ENCODE data around the gene NCL. TPM values are rescaled to one million over a fixed set of nuclear protein-coding genes. Genes with fewer than 3 reads are reported as not detected.

NCL gene
- total and polyA plus RNA-seq, 2 of the 13 experiments (the other 11 are each of a cell fraction or from before 2014, with no cell fraction given), result 105 to 779 TPM

DNA sequence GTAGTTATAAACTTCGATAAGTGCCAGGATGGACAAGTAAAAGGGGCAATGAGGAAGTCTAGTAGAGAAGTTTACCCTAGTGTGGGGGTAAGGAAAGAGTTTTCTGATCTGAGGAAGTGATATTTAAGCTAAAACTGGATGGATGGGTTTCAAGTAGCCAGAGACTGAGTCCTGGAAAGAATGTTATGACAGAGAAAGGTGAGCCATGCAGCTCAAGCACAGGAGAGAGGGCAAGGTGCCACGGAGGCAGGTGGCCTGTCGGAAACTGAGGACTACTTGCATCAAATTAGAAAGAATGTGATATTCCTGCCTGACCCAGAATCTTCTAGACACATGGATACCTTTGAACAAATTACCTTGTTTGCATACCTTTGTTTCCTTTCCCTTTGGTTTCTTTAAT, 39.5 kb upstream of the NCL start (continued):
- TF ChIP-seq, protein P1, sequence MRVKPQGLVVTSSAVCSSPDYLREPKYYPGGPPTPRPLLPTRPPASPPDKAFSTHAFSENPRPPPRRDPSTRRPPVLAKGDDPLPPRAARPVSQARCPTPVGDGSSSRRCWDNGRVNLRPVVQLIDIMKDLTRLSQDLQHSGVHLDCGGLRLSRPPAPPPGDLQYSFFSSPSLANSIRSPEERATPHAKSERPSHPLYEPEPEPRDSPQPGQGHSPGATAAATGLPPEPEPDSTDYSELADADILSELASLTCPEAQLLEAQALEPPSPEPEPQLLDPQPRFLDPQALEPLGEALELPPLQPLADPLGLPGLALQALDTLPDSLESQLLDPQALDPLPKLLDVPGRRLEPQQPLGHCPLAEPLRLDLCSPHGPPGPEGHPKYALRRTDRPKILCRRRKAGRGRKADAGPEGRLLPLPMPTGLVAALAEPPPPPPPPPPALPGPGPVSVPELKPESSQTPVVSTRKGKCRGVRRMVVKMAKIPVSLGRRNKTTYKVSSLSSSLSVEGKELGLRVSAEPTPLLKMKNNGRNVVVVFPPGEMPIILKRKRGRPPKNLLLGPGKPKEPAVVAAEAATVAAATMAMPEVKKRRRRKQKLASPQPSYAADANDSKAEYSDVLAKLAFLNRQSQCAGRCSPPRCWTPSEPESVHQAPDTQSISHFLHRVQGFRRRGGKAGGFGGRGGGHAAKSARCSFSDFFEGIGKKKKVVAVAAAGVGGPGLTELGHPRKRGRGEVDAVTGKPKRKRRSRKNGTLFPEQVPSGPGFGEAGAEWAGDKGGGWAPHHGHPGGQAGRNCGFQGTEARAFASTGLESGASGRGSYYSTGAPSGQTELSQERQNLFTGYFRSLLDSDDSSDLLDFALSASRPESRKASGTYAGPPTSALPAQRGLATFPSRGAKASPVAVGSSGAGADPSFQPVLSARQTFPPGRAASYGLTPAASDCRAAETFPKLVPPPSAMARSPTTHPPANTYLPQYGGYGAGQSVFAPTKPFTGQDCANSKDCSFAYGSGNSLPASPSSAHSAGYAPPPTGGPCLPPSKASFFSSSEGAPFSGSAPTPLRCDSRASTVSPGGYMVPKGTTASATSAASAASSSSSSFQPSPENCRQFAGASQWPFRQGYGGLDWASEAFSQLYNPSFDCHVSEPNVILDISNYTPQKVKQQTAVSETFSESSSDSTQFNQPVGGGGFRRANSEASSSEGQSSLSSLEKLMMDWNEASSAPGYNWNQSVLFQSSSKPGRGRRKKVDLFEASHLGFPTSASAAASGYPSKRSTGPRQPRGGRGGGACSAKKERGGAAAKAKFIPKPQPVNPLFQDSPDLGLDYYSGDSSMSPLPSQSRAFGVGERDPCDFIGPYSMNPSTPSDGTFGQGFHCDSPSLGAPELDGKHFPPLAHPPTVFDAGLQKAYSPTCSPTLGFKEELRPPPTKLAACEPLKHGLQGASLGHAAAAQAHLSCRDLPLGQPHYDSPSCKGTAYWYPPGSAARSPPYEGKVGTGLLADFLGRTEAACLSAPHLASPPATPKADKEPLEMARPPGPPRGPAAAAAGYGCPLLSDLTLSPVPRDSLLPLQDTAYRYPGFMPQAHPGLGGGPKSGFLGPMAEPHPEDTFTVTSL (CRISPR knock-in tag; IDR thresholded peaks at IDR 0.05; ENCODE audit: borderline replicate concordance), result no peak
- no peak for TF ChIP-seq ZFP36 (IDR thresholded peaks at IDR 0.05; ENCODE audit: borderline replicate concordance, low read depth, low read length, partially characterized antibody)
- TF ChIP-seq, protein P2, sequence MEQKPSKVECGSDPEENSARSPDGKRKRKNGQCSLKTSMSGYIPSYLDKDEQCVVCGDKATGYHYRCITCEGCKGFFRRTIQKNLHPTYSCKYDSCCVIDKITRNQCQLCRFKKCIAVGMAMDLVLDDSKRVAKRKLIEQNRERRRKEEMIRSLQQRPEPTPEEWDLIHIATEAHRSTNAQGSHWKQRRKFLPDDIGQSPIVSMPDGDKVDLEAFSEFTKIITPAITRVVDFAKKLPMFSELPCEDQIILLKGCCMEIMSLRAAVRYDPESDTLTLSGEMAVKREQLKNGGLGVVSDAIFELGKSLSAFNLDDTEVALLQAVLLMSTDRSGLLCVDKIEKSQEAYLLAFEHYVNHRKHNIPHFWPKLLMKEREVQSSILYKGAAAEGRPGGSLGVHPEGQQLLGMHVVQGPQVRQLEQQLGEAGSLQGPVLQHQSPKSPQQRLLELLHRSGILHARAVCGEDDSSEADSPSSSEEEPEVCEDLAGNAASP (CRISPR knock-in tag; IDR thresholded peaks at IDR 0.05; ENCODE audit: borderline replicate concordance), result no peak

DNA sequence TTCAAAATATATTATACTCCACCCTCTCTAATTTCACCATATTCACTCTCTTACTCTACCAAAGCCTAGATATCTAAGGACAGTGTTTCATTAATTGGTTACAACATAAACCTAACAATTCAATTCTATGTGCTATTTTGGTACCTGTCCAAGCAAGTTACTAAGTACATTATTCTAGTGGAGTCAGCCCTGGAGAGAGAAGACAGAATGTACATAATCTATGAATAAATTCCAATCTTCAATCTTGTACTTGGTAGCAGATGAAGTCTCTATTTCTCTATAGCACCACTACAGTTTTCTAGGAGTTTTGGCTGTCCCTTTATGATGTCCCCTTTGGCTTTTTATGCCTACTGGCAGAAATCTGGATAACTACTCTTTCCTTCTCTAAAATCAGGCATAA, 38.3 kb upstream of the NCL start:
- no peak overlapping the region for H3K4me2 ChIP-seq (ENCODE audit: low read depth, low read length)
- no peaks in the 10 kb centered on the region for H3K79me2 ChIP-seq (ENCODE audit: insufficient read depth, low read length)
- no peaks in the 10 kb centered on the region for H4K20me1 ChIP-seq (ENCODE audit: insufficient read depth, low read length)
- intact Hi-C loops (cut with micrococcal nuclease; ENCODE audit: unreplicated experiment) (no loop called here), in situ Hi-C loops (cut with HindIII; ENCODE audit: extremely low pct_ligation_motif_present, low pct_unique_long_range_greater_than_20kb) (no loop called here)
- no peak for DNase-seq (ENCODE audit: low spot score)
- H3K9ac ChIP-seq (ENCODE audit: insufficient read depth, low read depth, low read length), result no peak overlapping the region
- no peaks in the 10 kb centered on the region for H3K36me3 ChIP-seq (replicated peaks in 1 of 2; ENCODE audit: control insufficient read depth in 1 of 2, insufficient read depth in 2 of 2, low read length in 2 of 2)
- no TSS peak for BruUV-seq (replicated peaks)
- CTCF ChIA-PET (ENCODE audit: low intra/inter-chr PET ratio, low total read pairs), result no interaction called here
- no peak for ATAC-seq
- no peaks in the 10 kb centered on the region for H3K4me1 ChIP-seq (ENCODE audit: insufficient read depth, low read length)
- H3K4me3 ChIP-seq (replicated peaks in 1 of 3; ENCODE audit: insufficient read depth in 1 of 3, low read depth in 2 of 3, low read length in 3 of 3), result no peak overlapping the region
- no peaks in the 10 kb centered on the region for H3K9me3 ChIP-seq (ENCODE audit: low read length)
- no peak overlapping the region for H2AFZ ChIP-seq (ENCODE audit: low read length)
- H3K27me3 ChIP-seq (ENCODE audit: control insufficient read depth in 1 of 2, insufficient read depth in 2 of 2, low read length in 2 of 2), result peaks cover 0 to 17% of the 10 kb centered on the region in 2 experiments; a peak in 2 of 5 replicates
- POLR2A ChIA-PET, result no interaction called here
- H3K27ac ChIP-seq (ENCODE audit: extremely low read length, insufficient read depth, low read length), result no peak overlapping the region
- FAIRE-seq, result no peak
- TF ChIP-seq ZNF746 (CRISPR knock-in tag; IDR thresholded peaks at IDR 0.05) (no peak), ZNF274 (CRISPR knock-in tag; IDR thresholded peaks at IDR 0.05) (no peak), HNRNPL (IDR thresholded peaks at IDR 0.05; ENCODE audit: low read depth, low read length) (no peak), NFE2 (CRISPR knock-in tag; IDR thresholded peaks at IDR 0.05) (no peak), ARHGAP35 (CRISPR knock-in tag; IDR thresholded peaks at IDR 0.05; ENCODE audit: borderline replicate concordance) (no peak)
- TF ChIP-seq, protein P3, sequence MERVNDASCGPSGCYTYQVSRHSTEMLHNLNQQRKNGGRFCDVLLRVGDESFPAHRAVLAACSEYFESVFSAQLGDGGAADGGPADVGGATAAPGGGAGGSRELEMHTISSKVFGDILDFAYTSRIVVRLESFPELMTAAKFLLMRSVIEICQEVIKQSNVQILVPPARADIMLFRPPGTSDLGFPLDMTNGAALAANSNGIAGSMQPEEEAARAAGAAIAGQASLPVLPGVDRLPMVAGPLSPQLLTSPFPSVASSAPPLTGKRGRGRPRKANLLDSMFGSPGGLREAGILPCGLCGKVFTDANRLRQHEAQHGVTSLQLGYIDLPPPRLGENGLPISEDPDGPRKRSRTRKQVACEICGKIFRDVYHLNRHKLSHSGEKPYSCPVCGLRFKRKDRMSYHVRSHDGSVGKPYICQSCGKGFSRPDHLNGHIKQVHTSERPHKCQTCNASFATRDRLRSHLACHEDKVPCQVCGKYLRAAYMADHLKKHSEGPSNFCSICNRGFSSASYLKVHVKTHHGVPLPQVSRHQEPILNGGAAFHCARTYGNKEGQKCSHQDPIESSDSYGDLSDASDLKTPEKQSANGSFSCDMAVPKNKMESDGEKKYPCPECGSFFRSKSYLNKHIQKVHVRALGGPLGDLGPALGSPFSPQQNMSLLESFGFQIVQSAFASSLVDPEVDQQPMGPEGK (CRISPR knock-in tag; IDR thresholded peaks at IDR 0.05), result no peak
- TF ChIP-seq, protein P4, sequence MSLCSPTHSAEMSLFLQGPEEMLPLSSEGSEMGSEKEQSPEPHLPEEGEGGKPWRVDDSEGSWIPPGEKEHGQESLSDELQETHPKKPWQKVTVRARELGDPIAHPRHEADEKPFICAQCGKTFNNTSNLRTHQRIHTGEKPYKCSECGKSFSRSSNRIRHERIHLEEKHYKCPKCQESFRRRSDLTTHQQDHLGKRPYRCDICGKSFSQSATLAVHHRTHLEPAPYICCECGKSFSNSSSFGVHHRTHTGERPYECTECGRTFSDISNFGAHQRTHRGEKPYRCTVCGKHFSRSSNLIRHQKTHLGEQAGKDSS (CRISPR knock-in tag; IDR thresholded peaks at IDR 0.05; ENCODE audit: borderline replicate concordance, low read depth), result no peak

All from HepG2 (cell line).